OCI-LY1 (cell line): ENCODE results near the gene VAMP7.

ENCODE experiments used
- H2AFZ ChIP-seq: fragments of 200-600 bp; sonication (generic), shearing (Covaris generic); 2 replicates; pipeline ENCODE4 v1.6.0; 2014; ENCODE audit warnings: antibody characterized with exemption, mild to moderate bottlenecking, low read length
- H3F3A ChIP-seq: fragments of 200-600 bp; sonication (generic), shearing (Covaris generic); 2 replicates; pipeline ENCODE4 v1.6.0; 2014; ENCODE audit warnings: mild to moderate bottlenecking, antibody characterized with exemption, low read length, moderate library complexity; ENCODE audit not compliant: insufficient read depth
- H3K27ac ChIP-seq: fragments of 200-600 bp; sonication (generic); 2 replicates; pipeline ENCODE4 v1.5.1; 2014; ENCODE audit warnings: low read length, mixed run types, mild to moderate bottlenecking, low read depth; ENCODE audit not compliant: poor library complexity, severe bottlenecking
- H3K27me3 ChIP-seq: fragments of 200-600 bp; sonication (generic); 2 replicates; pipeline ENCODE4 v1.6.0; 2014; ENCODE audit warnings: antibody characterized with exemption, mild to moderate bottlenecking, low read length, moderate library complexity; ENCODE audit not compliant: insufficient read depth
- H3K36me3 ChIP-seq: fragments of 200-600 bp; sonication (generic); 2 replicates; pipeline ENCODE4 v1.6.1; 2014; ENCODE audit warnings: mild to moderate bottlenecking, antibody characterized with exemption, low read length, moderate library complexity, mixed read lengths; ENCODE audit not compliant: insufficient read depth
- H3K4me1 ChIP-seq: fragments of 200-600 bp; sonication (generic); 2 replicates; pipeline ENCODE4 v1.5.1; 2014; ENCODE audit warnings: mild to moderate bottlenecking, low read length, moderate library complexity; ENCODE audit not compliant: insufficient read depth, severe bottlenecking
- H3K4me2 ChIP-seq: fragments of 200-600 bp; sonication (generic), shearing (Covaris generic); 2 replicates; pipeline ENCODE4 v1.6.1; 2014; ENCODE audit warnings: low read length
- H3K4me3 ChIP-seq: fragments of 200-600 bp; sonication (generic); 2 replicates; pipeline ENCODE4 v1.5.1; 2014; ENCODE audit warnings: low read length, low read depth, mild to moderate bottlenecking, mixed read lengths; ENCODE audit not compliant: poor library complexity, severe bottlenecking
- H3K79me2 ChIP-seq: fragments of 200-600 bp; shearing (Covaris generic); 2 replicates; pipeline ENCODE4 v1.6.1; 2016; ENCODE audit warnings: mixed run types, low read length, mixed read lengths; ENCODE audit not compliant: insufficient read depth
- H3K9ac ChIP-seq: fragments of 200-600 bp; sonication (generic), shearing (Covaris generic); 2 replicates; pipeline ENCODE4 v1.6.1; 2014; ENCODE audit warnings: mild to moderate bottlenecking, low read length, mixed read lengths
- H3K9me2 ChIP-seq: fragments of 200-600 bp; sonication (generic), shearing (Covaris generic); 2 replicates; pipeline ENCODE4 v1.6.1; 2014; ENCODE audit warnings: low read depth, mild to moderate bottlenecking, low read length, mixed read lengths
- H3K9me3 ChIP-seq: fragments of 200-600 bp; shearing (Covaris generic); 2 replicates; pipeline ENCODE4 v1.6.1; 2014; ENCODE audit warnings: low read length, mixed read lengths
- H4K20me1 ChIP-seq: fragments of 200-600 bp; sonication (generic), shearing (Covaris generic); 2 replicates; pipeline ENCODE4 v1.6.0; 2016; ENCODE audit warnings: mild to moderate bottlenecking, low read length; ENCODE audit not compliant: insufficient read depth
- EZH2 ChIP-seq: fragments of 200-600 bp; sonication (generic), shearing (Covaris generic); IDR thresholded peaks from 2 replicates; pipeline ENCODE4 v1.8.0; 2017; ENCODE audit warnings: borderline replicate concordance, mixed run types, mild to moderate bottlenecking, antibody characterized with exemption, low read length, moderate library complexity, mixed read lengths
- TF ChIP-seq, protein P1 (sequence below): fragments of 200-600 bp; sonication (generic), shearing (Covaris generic); IDR thresholded peaks from 2 replicates; pipeline ENCODE4 v1.5.1; 2017; ENCODE audit warnings: mild to moderate bottlenecking, antibody characterized with exemption, low read length, moderate library complexity, mixed read lengths

VAMP7 gene

DNA sequence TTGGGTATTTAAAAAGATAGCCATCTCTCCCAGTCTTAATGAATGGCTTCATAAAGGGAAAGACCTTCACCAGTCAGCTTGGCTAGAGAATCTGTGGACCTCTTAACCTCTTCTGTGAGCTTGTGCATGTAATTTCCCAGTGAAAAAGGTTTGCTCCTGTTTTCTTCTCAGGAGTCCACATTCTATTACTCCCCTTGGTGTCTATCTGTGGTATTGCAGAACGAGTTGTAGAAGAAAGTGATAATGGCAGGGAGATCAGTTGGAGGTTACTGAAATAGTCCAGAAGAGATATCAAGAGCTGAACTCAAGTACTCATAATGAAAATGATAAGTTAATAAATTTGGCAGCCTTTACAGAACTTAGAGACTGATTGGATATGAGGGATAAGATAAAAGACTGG, 16.5 kb upstream of the VAMP7 start:
- Histone ChIP-seq H3K9me3 (no peaks in the 10 kb centered on the region), H4K20me1 (no peaks in the 10 kb centered on the region), H3K27ac (no peak overlapping the region), H3K79me2 (no peaks in the 10 kb centered on the region), H3K4me2 (no peak overlapping the region), H3K9ac (no peak overlapping the region), H3K9me2 (no peaks in the 10 kb centered on the region), H3K4me3 (no peak overlapping the region), H3F3A (no peaks in the 10 kb centered on the region), H2AFZ (no peak overlapping the region), H3K4me1 (no peaks in the 10 kb centered on the region), H3K27me3 (no peaks in the 10 kb centered on the region), H3K36me3 (no peaks in the 10 kb centered on the region)
- TF ChIP-seq, protein P1, sequence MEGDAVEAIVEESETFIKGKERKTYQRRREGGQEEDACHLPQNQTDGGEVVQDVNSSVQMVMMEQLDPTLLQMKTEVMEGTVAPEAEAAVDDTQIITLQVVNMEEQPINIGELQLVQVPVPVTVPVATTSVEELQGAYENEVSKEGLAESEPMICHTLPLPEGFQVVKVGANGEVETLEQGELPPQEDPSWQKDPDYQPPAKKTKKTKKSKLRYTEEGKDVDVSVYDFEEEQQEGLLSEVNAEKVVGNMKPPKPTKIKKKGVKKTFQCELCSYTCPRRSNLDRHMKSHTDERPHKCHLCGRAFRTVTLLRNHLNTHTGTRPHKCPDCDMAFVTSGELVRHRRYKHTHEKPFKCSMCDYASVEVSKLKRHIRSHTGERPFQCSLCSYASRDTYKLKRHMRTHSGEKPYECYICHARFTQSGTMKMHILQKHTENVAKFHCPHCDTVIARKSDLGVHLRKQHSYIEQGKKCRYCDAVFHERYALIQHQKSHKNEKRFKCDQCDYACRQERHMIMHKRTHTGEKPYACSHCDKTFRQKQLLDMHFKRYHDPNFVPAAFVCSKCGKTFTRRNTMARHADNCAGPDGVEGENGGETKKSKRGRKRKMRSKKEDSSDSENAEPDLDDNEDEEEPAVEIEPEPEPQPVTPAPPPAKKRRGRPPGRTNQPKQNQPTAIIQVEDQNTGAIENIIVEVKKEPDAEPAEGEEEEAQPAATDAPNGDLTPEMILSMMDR: 0 out of 2 replicates have a peak, but pooled peaks have one; percentile 9
- TF ChIP-seq EZH2: no peak

GRCh38 chrX:155865193-155865592, 16.0 kb upstream of the VAMP7 start:
- H3K9ac ChIP-seq: no peak overlapping the region
- H3K36me3 ChIP-seq: no peaks in the 10 kb centered on the region
- no peaks in the 10 kb centered on the region for H3K27me3 ChIP-seq
- H3F3A ChIP-seq: no peaks in the 10 kb centered on the region
- no peaks in the 10 kb centered on the region for H3K79me2 ChIP-seq
- H3K9me2 ChIP-seq: no peaks in the 10 kb centered on the region
- no peak overlapping the region for H3K27ac ChIP-seq
- H3K4me1 ChIP-seq: no peaks in the 10 kb centered on the region
- TF ChIP-seq EZH2: no peak
- TF ChIP-seq, protein P1: no peak
- H4K20me1 ChIP-seq: no peaks in the 10 kb centered on the region
- no peaks in the 10 kb centered on the region for H3K9me3 ChIP-seq
- H2AFZ ChIP-seq: no peak overlapping the region
- no peak overlapping the region for H3K4me2 ChIP-seq
- no peak overlapping the region for H3K4me3 ChIP-seq

GRCh38 chrX:155867821-155868220, 13.3 kb upstream of the VAMP7 start:
- Histone ChIP-seq H3K27ac (no peak overlapping the region), H3K4me3 (no peak overlapping the region), H3K9me3 (no peaks in the 10 kb centered on the region), H3F3A (no peaks in the 10 kb centered on the region), H3K4me1 (no peaks in the 10 kb centered on the region), H3K9ac (no peak overlapping the region), H2AFZ (no peak overlapping the region), H3K4me2 (no peak overlapping the region), H4K20me1 (no peaks in the 10 kb centered on the region), H3K36me3 (no peaks in the 10 kb centered on the region), H3K79me2 (no peaks in the 10 kb centered on the region), H3K27me3 (no peaks in the 10 kb centered on the region), H3K9me2 (no peaks in the 10 kb centered on the region)
- TF ChIP-seq EZH2: no peak
- TF ChIP-seq, protein P1: no peak
